ENCODE data around the gene AHI1. TPM values are rescaled to one million over a fixed set of nuclear protein-coding genes. Genes with fewer than 3 reads are reported as not detected.

AHI1 gene
- total and polyA plus RNA-seq, 2 experiments from 2014 or later: 17.1 to 18.4 TPM

- TF ChIP-seq CTCF (IDR thresholded peaks at IDR 0.05; ENCODE audit: low read depth, low read length): no peak
- Histone ChIP-seq H3K27me3 (no peaks in the 10 kb centered on the region), H3K27ac (no peak overlapping the region), H3K9me3 (ENCODE audit: low read depth) (no peaks in the 10 kb centered on the region), H3K4me3 (no peak overlapping the region), H3K4me1 (ENCODE audit: low read depth) (peaks cover 8% of the 10 kb centered on the region), H3K36me3 (no peaks in the 10 kb centered on the region)
- DNase-seq (ENCODE audit: low read depth in 1 of 2, low spot score in 1 of 2): peak in 1 of 2 donors; percentile 55
Observed at GRCh38 chr6:135323202-135323668, 174.3 kb downstream of the AHI1 start.

GRCh38 chr6:135322427-135323201 is 174.9 kb downstream of the AHI1 start:
- Histone ChIP-seq H3K4me1 (ENCODE audit: low read depth) (peaks cover 8% of the 10 kb centered on the region), H3K4me3 (no peak overlapping the region), H3K9me3 (ENCODE audit: low read depth) (no peaks in the 10 kb centered on the region), H3K36me3 (no peaks in the 10 kb centered on the region), H3K27me3 (no peaks in the 10 kb centered on the region), H3K27ac (no peak overlapping the region)
- TF ChIP-seq CTCF (IDR thresholded peaks at IDR 0.05; ENCODE audit: low read depth, low read length): no peak
- no peak for DNase-seq (ENCODE audit: low read depth in 1 of 2, low spot score in 1 of 2)

GRCh38 chr6:135320721-135321621 is 176.6 kb downstream of the AHI1 start:
- H3K4me1 ChIP-seq (ENCODE audit: low read depth): peaks cover 8% of the 10 kb centered on the region
- H3K27ac ChIP-seq: no peak overlapping the region
- H3K36me3 ChIP-seq: no peaks in the 10 kb centered on the region
- H3K4me3 ChIP-seq: no peak overlapping the region
- no peak for TF ChIP-seq CTCF (IDR thresholded peaks at IDR 0.05; ENCODE audit: low read depth, low read length)
- no peaks in the 10 kb centered on the region for H3K9me3 ChIP-seq (ENCODE audit: low read depth)
- no peaks in the 10 kb centered on the region for H3K27me3 ChIP-seq
- no peak for DNase-seq (ENCODE audit: low read depth in 1 of 2, low spot score in 1 of 2)

- H3K4me3 ChIP-seq: no peak overlapping the region
- H3K27ac ChIP-seq: no peak overlapping the region
- H3K27me3 ChIP-seq: no peaks in the 10 kb centered on the region
- TF ChIP-seq CTCF (IDR thresholded peaks at IDR 0.05; ENCODE audit: low read depth, low read length): no peak
- DNase-seq (ENCODE audit: low read depth in 1 of 2, low spot score in 1 of 2): no peak
- H3K9me3 ChIP-seq (ENCODE audit: low read depth): no peaks in the 10 kb centered on the region
- peaks cover 8% of the 10 kb centered on the region for H3K4me1 ChIP-seq (ENCODE audit: low read depth)
- no peaks in the 10 kb centered on the region for H3K36me3 ChIP-seq
Observed at GRCh38 chr6:135319819-135320218, 177.7 kb downstream of the AHI1 start.

GRCh38 chr6:135318738-135319469 is 178.6 kb downstream of the AHI1 start:
- H3K4me1 ChIP-seq (ENCODE audit: low read depth): peaks cover 8% of the 10 kb centered on the region
- H3K9me3 ChIP-seq (ENCODE audit: low read depth): no peaks in the 10 kb centered on the region
- H3K36me3 ChIP-seq: no peaks in the 10 kb centered on the region
- TF ChIP-seq CTCF (IDR thresholded peaks at IDR 0.05; ENCODE audit: low read depth, low read length): no peak
- no peak overlapping the region for H3K27ac ChIP-seq
- no peaks in the 10 kb centered on the region for H3K27me3 ChIP-seq
- DNase-seq (ENCODE audit: low read depth in 1 of 2, low spot score in 1 of 2): no peak
- no peak overlapping the region for H3K4me3 ChIP-seq

Data from cardiac muscle cell (in vitro differentiated cells and primary cell).